ENCODE data around the gene HOXA10.

Gene HOXA10

DNA sequence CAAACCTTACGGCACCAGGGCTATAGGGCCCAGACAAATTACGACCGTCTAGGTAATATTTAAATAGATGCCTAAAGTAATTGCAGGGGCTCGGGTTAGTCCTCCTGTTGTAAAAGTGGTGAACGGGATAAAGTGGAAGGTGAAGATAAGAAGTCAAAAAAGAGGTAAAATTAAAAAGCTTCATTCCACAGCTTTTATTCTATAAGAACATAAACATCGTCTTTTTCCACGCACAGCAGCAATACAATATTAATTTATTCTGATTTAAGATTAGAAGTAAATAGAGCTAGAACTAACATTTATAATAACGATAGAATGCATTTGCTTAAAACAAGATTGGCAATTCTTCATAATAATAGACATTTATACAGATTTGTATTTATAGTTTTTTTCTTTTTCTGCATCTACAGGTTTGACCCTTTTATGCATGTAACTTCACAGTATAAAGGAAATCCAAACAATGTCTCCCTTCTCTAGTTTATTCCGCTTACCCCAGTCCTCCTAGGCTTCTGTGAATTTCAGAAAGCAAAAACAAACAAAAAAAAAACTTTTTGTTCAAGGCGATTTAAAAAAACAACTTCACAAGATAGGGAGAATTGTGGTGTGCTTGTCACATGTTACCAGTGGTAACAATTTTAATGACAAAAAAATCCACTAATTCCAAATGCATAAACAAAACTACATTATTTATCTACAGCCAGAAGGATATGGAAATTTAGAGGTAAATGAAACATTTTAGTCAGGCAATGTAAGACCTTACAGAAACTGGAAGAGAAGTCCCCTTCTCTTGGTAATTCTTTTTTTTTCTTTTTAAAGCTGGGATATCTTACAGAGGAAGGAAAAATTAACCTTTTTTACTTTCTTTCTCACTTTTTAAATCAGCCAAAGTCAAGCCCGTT lies 3.4 kb downstream of the HOXA10 start:
- in situ Hi-C loops (cut with HindIII; ENCODE audit: low sequenced_read_pairs): loop anchor here (25.0 kb wide), 1 partner anchor 1283 kb away; no protein-coding TSS in a partner anchor

DNA sequence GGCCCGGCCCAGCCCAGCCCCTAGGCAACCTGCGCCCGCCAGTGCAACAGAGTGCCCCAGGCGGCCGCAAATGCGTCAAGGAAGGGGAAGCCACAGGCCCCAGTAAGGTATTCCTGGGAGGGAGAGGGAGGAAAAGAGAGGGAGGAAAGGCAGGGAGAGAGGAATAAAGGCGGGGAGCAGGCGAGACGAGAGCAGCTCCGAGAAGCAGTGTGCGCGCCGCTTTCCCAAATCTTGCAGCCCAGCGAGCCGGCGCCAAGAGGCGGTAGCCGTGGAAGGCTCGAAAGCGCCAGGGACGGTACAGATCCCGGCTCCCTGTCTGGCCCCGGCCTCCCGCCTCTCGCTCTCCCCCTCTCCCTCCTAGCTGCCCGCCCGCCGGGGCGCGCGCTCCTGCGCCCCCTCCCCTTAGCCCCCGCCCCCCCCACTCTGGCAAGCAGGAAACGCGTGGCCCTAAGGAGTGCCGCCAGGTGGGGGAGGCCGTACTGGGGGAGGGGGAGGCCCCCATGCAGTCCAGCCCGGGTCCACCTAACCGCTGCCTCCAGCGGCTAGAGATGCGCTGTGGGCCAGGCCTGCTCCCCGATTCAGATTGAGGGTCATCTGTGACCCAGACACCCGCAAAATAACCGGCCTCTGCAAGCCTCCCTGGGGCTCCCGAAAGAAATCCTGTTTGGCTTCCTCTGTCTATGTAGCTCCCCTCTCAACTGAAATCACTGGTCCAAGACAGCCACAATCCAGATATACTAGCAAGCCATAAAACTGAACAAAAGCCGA lies 4.3 kb downstream of the HOXA10 start:
- in situ Hi-C loops (cut with HindIII; ENCODE audit: low sequenced_read_pairs): loop anchor here (10.0 to 25.0 kb wide), 2 partner anchors 1095 to 1283 kb away; no protein-coding TSS in a partner anchor

DNA sequence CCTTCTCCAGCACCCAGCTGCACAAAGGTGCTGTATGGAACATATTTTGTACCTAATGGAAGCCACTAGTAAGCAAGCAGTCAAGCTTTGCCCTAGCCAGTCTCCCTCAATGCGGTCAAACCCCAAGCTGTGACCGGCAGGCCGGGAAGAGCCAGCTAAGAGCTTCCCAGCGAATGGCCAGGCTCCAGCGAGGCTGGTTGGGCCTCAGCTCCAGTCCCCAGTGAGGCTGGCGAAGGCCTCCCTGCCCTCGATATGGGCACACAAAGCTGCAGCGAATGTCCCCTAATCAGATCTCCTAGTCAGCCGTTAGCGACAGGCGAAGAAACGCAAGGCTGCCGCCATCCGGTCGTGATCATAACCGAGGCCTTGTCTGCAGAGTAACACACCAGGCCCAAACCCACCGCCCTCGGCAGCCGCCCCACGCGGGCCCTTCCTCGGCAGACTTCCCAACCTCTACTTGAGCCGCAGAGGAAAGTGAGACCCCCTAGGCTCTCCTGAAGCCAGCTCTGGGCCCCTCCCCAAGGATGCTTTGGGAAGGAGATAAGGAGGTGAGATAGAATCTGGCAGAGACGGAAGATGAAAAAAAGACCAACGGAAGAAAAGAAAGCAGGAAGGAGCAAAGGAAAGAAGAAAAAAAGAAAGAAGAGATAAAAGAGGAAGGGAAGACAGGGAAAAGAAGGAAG lies 5.7 kb downstream of the HOXA10 start:
- in situ Hi-C loops (cut with HindIII; ENCODE audit: low sequenced_read_pairs): loop anchor here (10.0 to 25.0 kb wide), 2 partner anchors 1094 to 1281 kb away; no protein-coding TSS in a partner anchor

DNA sequence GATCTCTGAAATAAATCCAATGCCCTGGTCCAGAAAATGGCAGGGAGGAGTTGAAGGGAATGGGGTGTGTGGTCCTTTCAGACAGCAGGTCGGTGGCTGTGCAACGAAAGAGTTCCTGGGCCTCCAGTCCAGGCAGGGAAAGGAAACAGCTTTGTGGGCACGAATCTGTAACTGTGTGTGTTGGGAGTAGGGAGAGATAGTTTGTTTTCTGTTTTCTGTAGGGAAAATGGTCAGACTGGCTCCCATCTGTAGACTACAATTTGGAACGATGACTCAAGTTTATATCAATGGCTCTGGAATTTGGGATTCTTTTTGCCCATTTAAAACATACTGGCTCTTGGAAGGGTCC lies 6.2 kb downstream of the HOXA10 start:
- in situ Hi-C loops (cut with HindIII; ENCODE audit: low sequenced_read_pairs): loop anchor here (10.0 to 25.0 kb wide), 2 partner anchors 1093 to 1281 kb away; no protein-coding TSS in a partner anchor

DNA sequence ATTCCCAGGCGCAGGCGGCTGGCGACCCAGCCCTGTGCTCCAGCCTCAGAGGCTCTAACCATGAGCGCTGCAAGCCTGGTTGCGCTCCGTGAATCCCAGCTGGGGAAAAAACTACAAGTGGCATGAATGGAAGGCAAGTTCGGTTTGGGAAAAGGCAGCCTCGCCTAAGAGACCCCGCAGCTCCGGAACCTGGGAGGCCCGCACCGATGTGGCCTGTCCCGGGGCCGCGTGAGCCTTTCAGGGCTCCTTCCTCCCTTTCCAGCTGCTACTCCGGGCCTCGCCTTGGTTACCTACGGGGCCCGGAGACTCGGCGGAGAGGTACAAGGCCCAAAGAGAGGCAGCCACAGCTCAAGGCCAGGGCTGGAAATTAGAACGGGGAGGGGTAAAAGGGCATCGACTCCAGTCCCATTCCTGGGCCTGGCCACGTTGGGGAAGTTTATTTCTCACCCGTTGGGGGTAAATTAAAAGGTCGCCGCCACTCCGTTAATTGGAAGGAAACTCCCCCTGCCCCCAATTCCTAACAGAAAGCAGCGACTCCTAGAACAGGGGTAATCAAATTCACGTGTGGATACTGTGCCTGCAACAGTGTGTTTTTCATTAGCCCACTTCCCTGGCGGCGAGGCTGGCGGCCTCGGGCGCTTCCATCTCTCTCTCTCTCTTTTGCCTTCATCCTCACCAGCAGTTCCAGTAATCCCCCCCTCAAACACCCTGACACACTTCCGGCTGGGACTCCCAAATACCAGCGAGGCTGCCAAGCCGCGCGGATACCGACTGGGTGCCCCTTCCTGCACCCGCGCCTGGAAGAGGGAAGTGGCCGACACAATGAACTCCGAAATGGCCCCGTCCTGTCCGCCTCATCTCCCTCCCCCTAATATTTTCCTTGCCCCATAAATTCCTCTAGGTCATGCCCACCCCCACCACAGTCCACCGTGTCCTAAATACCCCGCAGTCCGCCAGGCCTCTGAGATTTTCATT lies 7.3 kb downstream of the HOXA10 start:
- in situ Hi-C loops (cut with HindIII; ENCODE audit: low sequenced_read_pairs): loop anchor here (10.0 to 25.0 kb wide), 2 partner anchors 1092 to 1280 kb away; no protein-coding TSS in a partner anchor

DNA sequence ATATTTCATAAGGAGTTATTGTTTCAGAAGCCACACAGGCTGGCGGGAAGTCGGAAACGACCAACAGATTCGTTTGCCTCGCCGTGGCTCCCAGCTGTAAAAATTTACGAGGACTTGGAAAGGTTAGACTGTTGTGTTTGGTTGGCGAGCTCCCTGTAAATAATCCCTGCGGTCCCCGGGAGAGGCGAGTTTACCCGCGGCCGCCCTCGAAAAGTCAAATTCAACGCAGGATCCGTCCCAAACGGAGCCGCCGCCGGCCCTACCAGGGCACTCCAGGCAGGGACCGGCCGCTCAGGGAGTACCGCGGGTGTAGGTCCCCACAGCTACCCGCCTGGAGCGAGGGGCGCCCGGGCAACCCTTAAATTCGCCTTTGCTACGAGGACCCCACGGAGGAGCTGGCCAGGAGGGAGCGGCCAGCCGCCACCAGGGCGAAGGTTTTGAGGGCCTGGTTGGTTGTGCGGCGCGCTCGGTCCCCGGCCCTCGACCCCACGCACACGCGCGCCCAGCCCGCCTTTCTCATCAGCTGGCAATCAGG lies 8.1 kb downstream of the HOXA10 start:
- in situ Hi-C loops (cut with HindIII; ENCODE audit: low sequenced_read_pairs): loop anchor here (10.0 to 25.0 kb wide), 2 partner anchors 1091 to 1279 kb away; no protein-coding TSS in a partner anchor

DNA sequence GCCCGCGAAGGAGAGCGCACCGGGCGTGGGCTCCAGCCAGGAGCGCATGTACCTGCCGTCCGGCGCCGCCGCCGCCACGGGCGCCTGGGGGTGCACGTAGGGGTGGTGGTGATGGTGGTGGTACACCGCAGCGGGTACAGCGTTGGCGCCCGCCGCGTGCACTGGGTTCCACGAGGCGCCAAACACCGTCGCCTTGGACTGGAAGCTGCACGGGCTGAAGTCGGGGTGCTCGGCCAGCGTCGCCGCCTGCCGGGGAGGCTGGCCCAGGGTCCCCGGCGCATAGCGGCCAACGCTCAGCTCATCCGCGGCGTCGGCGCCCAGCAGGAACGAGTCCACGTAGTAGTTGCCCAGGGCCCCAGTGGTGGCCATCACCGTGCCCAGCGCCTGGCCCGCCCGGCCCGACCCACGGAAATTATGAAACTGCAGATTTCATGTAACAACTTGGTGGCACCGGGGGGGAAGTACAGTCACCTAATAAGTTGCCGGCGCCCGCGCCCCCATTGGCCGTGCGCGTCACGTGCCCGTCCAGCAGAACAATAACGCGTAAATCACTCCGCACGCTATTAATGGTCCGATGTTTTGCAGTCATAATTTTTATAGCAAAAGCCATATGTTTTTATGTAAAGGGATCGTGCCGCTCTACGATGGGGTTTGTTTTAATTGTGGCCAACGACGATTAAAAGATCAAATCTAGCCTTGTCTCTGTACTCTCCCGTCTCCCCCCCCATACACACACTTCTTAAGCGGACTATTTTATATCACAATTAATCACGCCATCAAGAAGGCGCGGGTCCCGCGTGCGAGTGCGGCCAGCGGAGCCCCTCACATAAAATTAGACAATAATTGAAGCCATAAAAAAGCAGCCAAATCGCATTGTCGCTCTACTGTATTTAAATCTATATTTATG lies 8.8 kb downstream of the HOXA10 start, which contains the start of gene HOXA9:
TSS of gene HOXA9 (minus strand) at position 449 of the 907 bp plus-strand sequence. CDS start at position 369, 80 bp downstream.
- in situ Hi-C loops (cut with HindIII; ENCODE audit: low sequenced_read_pairs): loop anchor here (10.0 to 25.0 kb wide), 2 partner anchors 1091 to 1278 kb away; no protein-coding TSS in a partner anchor

DNA sequence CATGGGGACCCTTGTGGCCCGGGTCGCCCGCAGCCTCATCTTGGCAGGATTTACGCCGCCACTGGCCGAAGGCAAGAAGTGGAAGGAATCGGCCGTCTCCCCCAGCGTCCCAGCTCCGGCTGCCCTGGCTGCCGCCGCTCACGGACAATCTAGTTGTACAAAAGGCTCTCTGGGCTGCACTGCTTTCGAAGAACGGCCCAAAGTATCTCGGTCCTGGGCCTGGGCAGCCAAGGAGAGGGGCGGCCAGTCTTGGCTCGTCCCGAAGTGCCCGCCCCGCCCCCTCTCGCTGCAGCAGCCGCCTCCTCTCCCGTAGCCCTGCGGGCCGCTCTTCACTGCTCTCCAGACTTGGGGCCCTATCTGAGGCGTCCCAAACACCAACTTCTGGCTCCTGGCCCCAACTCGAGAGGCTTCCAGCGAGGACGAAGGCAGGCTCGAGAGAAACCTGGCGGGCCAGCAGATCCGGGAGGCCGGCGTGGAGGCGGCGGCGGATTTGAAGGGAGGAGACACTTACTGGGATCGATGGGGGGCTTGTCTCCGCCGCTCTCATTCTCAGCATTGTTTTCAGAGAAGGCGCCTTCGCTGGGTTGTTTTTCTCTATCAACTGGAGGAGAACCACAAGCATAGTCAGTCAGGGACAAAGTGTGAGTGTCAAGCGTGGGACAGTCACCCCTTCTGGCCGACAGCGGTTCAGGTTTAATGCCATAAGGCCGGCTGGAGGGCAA lies 9.6 kb downstream of the HOXA10 start:
- in situ Hi-C loops (cut with HindIII; ENCODE audit: low sequenced_read_pairs): loop anchor here (5.0 to 25.0 kb wide), 4 partner anchors 37 to 1277 kb away; no protein-coding TSS in a partner anchor

DNA sequence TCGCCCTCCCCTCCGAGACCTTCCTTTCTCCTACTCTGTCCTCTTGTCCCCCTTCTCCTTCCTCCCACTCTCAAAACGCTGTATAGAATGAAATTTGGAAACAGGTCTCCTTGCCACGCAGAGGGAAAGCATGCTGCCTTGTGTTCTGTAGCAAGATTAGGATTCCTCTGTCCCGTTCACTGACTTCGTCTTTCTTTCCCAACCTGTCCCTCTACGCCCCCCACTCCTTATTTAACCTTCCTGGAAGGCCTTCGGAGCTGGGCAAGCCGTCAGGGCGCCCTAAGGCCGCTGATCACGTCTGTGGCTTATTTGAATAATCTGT lies 10.1 kb downstream of the HOXA10 start:
- in situ Hi-C loops (cut with HindIII; ENCODE audit: low sequenced_read_pairs): loop anchor here (5.0 to 25.0 kb wide), 4 partner anchors 37 to 1277 kb away; no protein-coding TSS in a partner anchor

DNA sequence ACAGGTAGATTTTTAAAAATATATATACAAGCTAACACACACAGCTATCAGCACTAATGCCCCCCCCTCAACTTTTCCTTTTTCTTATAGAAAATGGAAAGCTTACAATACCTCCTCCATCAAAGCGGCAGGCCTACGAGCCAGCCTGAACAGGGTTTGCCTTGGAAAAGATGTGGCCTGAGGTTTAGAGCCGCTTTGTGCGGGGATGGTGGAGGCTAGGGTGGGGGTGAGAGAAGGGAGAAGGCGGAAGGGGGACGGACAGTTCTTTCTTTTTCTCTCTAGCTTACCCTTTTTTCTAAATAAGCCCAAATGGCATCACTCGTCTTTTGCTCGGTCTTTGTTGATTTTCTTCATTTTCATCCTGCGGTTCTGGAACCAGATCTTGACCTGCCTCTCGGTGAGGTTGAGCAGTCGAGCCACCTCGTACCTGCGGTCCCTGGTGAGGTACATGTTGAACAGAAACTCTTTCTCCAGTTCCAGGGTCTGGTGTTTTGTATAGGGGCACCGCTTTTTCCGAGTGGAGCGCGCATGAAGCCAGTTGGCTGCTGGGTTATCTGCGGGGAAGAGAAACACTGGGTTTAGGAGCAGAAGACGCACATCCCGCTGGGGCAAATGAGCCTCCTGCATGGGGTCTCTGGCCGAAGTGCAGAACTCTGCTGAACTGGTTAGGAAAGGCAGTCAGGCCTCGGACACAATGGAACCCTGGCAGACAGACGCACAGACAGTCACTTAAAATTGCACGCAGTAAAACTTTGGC lies 10.7 kb downstream of the HOXA10 start:
- in situ Hi-C loops (cut with HindIII; ENCODE audit: low sequenced_read_pairs): loop anchor here (5.0 to 25.0 kb wide), 4 partner anchors 36 to 1276 kb away; no protein-coding TSS in a partner anchor

DNA sequence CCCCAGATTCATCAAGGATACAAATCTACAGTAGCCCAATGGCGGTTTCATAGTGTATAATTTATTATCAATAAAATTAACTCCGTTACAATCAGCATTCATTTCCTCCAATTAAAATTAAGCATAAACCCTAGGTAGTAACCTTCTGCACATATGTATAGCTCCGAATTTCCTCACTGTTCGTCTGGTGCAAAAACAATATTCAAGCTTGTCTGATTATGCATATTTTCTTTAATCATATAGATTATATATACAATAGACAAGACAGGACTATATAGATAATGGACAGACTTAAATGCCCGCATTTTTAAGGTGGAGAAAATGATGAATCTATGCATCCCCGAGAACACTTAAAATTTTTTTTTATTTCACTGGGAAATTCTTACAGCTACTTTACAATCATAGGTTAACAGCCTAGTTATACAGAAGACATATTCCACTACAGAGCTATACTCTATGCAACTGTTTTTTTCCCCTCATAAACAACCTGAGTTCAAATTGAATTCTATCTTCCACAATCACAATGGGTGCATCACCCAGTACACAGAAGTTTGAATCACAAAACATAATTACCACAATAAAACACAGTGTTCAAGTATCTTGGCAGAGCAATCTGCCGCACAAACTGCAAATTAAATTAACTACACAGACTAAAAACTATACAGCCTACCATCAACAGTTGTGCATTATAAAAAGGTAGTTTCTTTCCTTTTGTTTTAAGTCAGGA lies 11.4 kb downstream of the HOXA10 start:
- in situ Hi-C loops (cut with HindIII; ENCODE audit: low sequenced_read_pairs): loop anchor here (5.0 to 25.0 kb wide), 4 partner anchors 35 to 1275 kb away; no protein-coding TSS in a partner anchor

DNA sequence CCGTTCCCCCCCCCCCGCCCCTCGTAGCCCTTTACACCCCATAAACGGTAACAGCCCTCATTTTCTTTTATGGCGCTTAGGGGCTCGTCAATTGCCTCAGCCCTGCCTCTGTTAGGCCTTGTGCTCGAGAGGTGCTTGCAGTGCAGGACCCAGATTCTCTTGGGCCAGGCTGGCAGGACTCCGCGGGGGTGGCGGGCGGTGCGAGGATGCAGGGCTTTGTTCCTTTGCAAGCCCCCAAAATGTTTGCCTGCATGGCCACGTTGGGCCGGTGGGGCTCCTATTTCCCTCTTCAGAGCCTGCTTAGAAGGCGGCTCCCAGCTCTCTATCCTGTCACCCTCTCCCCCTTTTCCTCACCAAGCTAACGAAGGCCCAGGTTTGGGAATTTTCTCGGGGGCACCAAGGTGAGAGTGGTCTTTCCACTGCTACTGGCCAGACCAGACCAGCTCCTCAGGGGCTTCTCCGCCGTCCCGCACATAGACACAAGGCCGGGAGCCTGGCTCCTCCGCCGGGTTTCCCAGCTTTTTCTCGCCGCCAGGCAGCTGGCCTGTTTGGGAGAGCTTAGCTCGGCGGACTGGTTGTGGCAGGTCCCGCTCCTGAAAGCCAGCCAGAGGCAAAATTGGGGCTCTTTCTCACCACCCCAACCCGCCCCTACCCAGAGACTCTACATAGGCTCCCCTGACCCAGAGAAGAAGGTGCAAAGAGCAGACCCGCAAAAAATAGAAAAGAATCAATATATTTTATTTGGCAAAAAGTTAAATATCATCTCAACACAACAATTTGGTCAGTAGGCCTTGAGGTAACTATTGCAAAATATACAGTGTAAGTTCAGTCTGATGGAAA lies 12.2 kb downstream of the HOXA10 start:
- in situ Hi-C loops (cut with HindIII; ENCODE audit: low sequenced_read_pairs): loop anchor here (5.0 to 25.0 kb wide), 4 partner anchors 35 to 1275 kb away; no protein-coding TSS in a partner anchor

DNA sequence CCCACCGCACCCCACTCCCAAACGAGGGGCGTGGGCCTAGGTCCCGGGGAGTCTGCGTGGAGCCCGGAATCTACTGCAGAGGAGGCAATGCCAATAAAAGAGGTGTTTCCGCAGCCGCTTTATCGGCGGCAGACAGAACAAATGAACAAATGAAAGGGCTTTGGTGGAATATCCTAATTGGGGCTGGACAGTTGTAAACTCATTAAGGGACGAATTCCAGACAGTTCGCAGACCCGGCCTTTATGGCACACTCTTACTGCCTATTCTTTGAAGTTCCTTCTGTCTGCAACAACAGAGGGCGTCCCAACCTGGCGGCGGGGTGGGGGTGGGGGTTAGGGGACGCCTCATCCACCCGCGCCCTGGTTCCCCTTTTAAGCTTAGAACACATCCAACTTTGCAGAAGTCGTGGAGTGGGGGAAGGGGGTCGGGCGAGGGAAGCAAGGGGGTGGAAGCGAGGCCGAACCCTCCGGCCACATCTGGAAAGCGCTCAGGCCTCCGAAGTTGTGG lies 12.9 kb downstream of the HOXA10 start:
- in situ Hi-C loops (cut with HindIII; ENCODE audit: low sequenced_read_pairs): loop anchor here (5.0 to 25.0 kb wide), 4 partner anchors 34 to 1274 kb away; no protein-coding TSS in a partner anchor

DNA sequence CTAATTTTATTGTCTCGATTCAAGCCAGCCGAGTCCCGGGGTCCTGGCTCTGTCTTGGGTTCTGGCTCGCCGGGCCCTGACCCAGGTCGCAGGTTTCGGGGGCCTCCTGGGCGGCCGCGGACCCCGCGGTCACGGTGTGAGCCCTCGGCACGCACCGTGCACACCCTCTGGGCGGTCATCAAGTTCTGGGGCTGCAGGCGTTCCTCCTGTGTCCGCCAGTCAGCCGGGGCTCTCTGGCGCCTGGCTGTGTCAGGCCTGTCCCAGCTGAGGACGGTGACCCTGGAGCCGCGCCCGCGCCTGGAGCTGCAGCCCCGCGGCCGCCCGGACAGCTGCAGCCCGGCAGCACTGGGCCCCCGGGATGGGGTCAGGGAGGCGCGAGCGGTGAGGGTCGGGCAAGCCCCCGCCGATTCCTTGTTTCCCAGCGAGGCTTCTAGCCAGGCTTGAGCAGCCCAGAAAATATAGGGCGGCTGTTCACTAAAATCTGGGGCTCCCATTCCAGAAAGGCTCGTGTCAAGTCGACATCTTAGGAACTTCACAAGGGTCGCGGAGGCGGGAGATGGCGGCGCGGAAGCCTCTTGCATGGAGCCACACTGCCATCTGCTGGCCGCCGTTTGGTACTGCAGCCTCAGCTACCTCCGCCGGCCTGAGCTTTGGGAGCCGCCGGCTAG lies 13.4 kb downstream of the HOXA10 start:
- in situ Hi-C loops (cut with HindIII; ENCODE audit: low sequenced_read_pairs): loop anchor here (5.0 to 25.0 kb wide), 4 partner anchors 33 to 1273 kb away; no protein-coding TSS in a partner anchor

Measured in endothelial cell of hepatic sinusoid (primary cell).